Mesenteric fat pad (tissue), 1 donor: ENCODE results near the gene MEF2D. TPM values are rescaled to one million over a fixed set of nuclear protein-coding genes. Genes with fewer than 3 reads are reported as not detected.

Source experiments
- DNase-seq: peaks from one replicate; pipeline ENCODE4 v3.0.0-alpha.2; 2020; ENCODE audit warnings: low spot score
- total RNA-seq: library from RNA; stranded (reverse); fragmentation: NEBNext Ultra II Directional; extraction: Animal tissue kit (Norgen Biotek cat#: 25700); gene quantifications from one replicate; pipeline ENCODE4 v1.2.1, GENCODE V29; 2021
- donor health status: DM: yes; HTN: yes; CAD: no.

Gene MEF2D
- total RNA-seq, 1 donor from 2014 or later, result 38.7 TPM

- DNase-seq, result no peak
These were observed 11.2 kb downstream of the MEF2D start for GRCh38 chr1:156489166-156489934.

DNA sequence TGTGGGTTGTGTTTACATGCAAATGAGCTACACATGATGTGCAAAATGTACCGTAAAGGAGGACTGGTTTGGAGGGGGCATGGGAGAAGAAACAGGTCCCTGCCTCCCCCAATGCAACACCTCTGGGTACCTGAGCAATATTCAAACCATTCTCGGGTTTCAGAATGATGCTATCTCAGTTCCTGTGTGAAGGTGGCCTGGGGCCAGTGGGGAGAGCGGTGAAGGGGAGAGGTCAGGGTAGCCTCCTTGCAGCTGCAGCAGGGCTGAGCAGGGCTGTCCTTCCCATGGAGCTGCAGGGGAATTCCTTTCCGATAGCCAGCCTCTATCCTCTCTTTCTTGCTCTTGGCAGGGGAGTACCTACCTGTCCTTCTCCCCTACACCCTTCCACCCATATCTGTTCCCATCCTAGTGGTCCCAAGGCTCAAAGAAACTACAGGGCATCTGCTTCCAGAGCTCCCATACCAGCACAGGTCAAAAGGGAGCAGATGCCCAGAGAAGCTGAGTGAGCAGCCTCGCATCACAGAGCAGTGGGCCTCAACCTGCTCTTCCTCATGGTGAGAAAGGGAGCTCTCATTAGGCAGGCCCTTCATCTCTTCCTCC is 11.9 kb downstream of the MEF2D start:
- no peak for DNase-seq

DNA sequence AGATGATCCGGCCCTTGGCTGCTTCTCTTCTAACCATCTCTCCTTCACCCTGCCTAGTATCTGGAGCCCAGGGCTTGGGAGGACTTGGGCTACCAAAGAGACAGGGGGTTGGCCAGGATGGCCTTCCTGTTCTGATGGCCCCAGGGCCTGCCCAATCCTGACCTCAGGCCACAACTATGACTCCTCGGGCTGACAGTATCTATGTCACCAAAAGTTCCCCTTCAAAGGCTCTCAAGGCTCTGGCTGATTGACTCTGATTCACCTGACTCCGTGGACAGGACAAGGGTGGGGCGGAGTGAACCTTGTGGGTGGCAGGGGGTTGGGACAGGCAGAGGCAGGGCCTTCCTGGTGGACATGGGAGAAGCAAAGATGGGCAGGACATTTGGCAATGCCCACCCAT is 12.7 kb downstream of the MEF2D start:
- DNase-seq, result no peak

DNA sequence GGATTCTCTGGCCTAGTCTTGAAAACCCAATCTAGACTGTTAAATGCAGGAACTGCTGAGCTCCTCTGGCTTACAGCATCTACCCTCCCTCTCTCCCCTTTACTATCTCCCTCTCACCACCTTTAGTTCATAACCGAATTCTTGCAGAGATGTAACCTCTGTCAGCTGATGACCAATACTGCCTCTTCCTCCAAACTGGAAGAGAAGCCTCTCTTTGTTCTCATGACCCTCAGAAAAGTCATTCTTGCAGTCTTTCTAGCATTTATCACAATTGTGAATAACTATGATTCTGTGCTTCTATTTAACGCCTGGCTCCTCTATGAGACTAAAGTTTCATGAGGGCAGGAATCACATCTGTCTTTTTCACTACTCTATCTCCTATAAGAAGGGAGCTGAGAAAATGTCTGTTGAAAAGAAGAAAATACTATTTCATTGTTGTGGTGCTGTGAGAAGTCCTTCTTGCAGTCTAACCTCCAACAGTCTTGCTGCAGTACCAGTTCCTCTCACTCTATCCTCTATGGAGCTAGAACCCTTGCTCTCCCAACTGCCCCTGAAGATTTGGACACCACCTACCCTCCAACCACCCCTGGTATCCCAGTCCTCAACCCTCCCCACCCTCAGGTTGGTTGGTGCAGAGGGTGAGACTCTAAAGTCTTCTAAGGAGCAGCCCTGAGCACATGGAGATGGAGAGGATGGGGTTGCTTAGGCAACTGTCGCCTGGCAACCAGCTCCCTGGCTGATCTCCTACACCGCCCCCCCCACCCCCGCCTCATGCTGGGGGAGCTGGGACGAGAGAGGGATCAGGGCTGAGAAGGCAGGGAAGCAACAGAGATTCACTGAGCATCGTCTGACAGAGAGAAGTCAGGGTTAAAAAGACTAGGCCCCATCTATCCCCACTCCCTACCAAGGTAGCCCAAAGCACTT is 13.9 kb downstream of the MEF2D start:
- DNase-seq, result no peak

GRCh38 chr1:156485984-156486383 is 14.6 kb downstream of the MEF2D start:
- DNase-seq, result no peak

DNA sequence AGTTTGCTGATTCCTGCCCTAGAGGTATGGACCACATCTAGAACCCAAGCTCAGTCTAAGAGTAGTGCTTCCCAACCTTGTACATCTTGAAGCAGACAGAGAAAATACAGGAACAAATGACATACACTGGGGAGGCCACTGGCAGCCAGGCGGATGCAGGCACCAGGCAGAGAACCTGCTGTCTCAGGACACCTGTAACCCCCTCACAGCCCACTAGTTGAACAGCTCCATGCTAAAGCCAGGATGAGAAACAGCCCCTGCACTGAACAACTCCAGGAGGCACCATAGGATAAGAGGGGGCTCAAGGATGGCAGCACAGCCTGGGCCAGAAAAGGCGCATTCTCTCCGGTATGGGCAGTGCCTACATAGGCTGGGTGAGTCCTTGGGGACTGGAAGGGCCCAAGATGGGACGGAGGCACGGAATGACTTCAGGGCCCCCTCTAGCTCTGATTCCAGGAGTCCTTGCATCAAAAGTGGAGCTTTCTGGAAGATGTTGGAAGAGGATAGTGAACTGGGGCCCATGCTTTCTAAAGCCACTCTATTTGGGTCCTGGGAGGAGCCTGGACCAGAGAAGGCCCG is 16.0 kb downstream of the MEF2D start:
- no peak for DNase-seq

- no peak for DNase-seq
These were observed 17.2 kb downstream of the MEF2D start for GRCh38 chr1:156483397-156483796.

GRCh38 chr1:156482276-156482675 is 18.3 kb downstream of the MEF2D start:
- no peak for DNase-seq

GRCh38 chr1:156481527-156481926 is 19.0 kb downstream of the MEF2D start:
- DNase-seq, result no peak

DNA sequence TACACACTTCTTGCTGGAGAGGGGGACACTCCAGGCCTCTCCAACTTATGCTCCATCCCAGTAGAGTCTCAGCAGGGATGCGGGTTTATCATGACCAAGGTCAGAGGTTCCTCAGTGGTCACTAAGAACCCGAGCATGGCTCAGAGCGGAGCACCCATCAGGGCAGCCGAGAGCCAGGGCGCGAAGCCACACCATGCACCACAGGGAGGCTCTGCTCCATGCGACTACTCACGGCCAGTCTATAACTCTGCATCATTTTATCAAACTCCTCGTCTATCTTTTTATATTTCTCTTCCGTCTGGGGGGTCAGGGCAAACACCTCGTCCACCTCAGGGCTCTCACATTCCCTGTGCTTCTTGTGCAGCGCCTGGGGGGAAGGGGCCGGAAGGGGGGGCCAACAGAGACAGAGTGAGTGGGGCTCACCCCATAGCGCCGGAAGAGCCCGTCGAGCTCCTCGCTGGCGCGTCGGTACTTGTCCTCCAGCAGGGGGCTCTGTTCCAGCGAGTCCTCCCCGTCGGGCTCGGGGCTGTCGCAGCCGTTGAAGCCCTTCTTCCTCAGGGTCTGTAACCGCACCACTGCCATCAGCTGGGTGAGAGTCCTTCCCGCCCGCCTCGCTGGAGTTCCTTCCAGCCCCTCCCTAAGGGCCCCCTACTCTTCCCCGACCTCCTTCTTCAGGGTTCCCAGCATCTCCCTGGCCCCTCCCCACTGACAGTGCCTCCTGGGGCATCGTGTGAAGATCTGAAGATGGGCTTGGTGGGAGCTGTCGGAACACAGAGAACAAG is 20.0 kb downstream of the MEF2D start:
- no peak for DNase-seq

DNA sequence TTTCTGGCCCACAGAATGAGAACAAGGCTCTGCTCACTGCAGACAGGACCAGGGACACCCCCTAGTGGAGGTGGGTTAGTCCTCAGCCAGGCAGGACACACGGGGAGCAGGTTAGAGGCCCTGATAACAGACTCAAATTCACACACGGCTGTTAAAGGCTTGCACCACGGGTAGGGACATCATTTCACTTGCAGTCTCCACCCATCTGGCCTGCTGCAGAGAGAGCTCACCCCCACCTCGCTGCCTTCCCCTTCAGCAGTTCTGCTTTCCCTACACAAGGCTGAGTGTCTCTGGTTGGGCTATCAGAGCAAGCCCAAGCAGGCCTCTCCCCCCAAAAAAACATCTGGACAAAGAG is 20.6 kb downstream of the MEF2D start:
- no peak for DNase-seq

GRCh38 chr1:156479093-156480015 is 21.2 kb downstream of the MEF2D start:
- no peak for DNase-seq

GRCh38 chr1:156478250-156478627 is 22.3 kb downstream of the MEF2D start:
- DNase-seq, result no peak

DNA sequence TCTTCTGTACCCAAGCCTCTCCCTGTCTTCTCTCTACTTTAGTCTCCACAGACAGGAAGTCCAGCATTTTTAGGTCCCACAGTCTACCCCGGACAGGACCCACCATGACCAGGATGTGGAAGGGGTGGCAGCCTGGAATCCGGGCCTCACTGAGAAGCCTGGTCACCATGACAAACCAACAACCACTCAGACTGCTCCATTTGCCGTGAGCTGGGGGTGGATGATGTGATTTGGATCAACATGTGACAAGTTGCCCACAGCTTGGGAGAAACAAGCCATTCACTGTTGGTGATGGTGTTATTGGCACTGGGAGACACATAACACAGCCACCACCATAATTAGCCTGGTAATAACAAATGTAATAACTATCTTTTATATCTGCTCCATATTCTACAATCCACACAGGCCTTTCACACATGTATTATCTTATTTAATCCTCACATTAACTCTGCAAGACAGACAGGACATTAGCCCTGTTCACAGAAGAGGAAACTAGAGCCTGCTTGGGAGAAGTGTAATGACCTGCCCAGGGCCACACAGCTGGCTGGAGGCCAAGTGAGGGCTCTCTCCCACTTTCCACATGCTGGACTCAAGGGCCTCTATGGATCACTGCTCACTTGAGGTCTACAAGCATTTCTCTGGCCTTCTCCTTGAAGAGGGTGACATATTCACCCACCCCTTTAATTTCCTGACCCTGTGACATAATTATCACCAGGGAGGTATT is 22.9 kb downstream of the MEF2D start:
- no peak for DNase-seq

- no peak for DNase-seq
These were observed 23.9 kb downstream of the MEF2D start for GRCh38 chr1:156476501-156477298.

DNA sequence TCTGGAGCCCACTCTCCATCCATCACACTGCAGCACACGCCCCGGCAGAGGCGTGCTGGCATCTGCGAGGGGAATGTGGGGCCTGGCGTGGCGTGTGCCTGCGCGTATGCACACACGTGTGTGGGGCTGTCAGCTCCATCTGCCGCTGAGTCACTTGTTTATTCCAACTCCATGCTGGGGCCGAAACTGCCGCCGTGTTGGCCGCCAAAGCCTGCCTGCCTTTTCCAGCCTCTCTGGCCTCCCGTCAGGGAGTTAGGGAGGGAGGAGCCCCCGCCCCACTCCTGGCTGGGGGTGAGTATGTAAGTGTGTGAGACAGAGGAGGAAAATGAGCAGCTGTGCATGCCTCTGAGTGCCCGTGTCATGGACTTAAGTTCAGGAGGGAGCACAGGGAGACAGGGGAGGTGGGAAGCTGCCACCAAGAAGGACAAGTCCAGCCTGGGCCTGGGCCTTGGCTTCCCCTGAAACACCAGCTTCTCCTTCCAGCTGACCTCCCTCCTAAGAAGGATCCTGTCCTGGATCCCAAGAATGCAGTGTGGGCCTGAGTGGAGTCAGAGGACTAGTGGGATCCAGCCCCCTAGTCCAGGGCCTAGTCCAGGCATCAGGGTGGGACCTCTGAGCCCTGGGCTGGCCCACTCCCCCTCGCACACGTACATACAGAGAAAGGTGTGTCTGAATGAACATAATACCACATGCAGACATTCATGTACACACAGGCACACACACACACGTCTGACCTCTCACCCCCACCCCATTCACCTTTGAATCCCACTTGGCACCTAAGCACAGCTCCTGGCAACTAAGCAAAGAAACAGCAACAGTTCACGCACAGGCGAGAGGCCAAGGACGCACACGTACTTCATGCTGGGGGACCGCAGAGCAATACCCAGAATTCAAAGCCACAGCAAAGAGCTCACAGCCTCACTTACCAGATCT is 24.7 kb downstream of the MEF2D start:
- peak; percentile 94 for DNase-seq

- DNase-seq, result no peak
These were observed 25.6 kb downstream of the MEF2D start for GRCh38 chr1:156474966-156475365.
